GM23248 (cell line): Measurements from ENCODE around the gene NPHS2.

Experiments
- EZH2 ChIP-seq: fragments of 200-600 bp; sonication (generic); IDR thresholded peaks from 2 replicates; pipeline ENCODE4 v1.6.1; 2018; ENCODE audit warnings: antibody characterized with exemption, mild to moderate bottlenecking; ENCODE audit not compliant: insufficient read depth, poor library complexity, severe bottlenecking
- EZH2phosphoT487 ChIP-seq: fragments of 200-600 bp; sonication (generic); IDR thresholded peaks from 2 replicates; pipeline ENCODE4 v1.6.1; 2018; ENCODE audit warnings: antibody characterized with exemption, moderate library complexity, mild to moderate bottlenecking, low read depth; ENCODE audit not compliant: insufficient read depth

GRCh38 chr1:179529482-179530195 is 46.1 kb downstream of the NPHS2 start:
- TF ChIP-seq EZH2: no peak
- TF ChIP-seq EZH2phosphoT487: no peak
